Right lobe of liver (tissue), 4 donors: ENCODE results near the gene DNAAF8.

ENCODE experiments used
- CTCF ChIP-seq, 4 donors: fragments of 200-600 bp in 3 of 4; fragments of 450-650 bp in 1 of 4; IDR thresholded peaks; one replicate each; pipeline versions ENCODE4 v1.5.1 to v1.8.0; 2016 to 2022; ENCODE audit warnings: antibody characterized with exemption in 4 of 4, mild to moderate bottlenecking in 2 of 4
- POLR2A ChIP-seq: fragments of 450-650 bp; IDR thresholded peaks from one replicate; pipeline ENCODE4 v1.6.1; 2017; ENCODE audit warnings: antibody characterized with exemption, mild to moderate bottlenecking
- donor health status: DM: no; HTN: no; CAD: no.
- donor health status: DM: no; HTN: no; CAD: no.
- donor health status: DM: no; HTN: yes; CAD: no.

GRCh38 chr16:4693296-4693955 is 40.9 kb upstream of the DNAAF8 start, which contains the start of gene NUDT16L1:
- TF ChIP-seq CTCF (IDR thresholded peaks at IDR 0.05) (peak; percentile 23 to 58 (median 32)), POLR2A (peak; percentile 90)
